GM19468 (cell line): Measurements from ENCODE around the gene DOCK6.

ENCODE experiments used
- ATAC-seq: cut with Tn5 transposase; IDR thresholded peaks from one replicate; pipeline ENCODE4 v1.9.1; 2021; ENCODE audit warnings: mild to moderate bottlenecking, moderate library complexity, moderate number of reproducible peaks; ENCODE audit not compliant: unreplicated experiment; ENCODE audit errors: extremely low read depth

Gene DOCK6

DNA sequence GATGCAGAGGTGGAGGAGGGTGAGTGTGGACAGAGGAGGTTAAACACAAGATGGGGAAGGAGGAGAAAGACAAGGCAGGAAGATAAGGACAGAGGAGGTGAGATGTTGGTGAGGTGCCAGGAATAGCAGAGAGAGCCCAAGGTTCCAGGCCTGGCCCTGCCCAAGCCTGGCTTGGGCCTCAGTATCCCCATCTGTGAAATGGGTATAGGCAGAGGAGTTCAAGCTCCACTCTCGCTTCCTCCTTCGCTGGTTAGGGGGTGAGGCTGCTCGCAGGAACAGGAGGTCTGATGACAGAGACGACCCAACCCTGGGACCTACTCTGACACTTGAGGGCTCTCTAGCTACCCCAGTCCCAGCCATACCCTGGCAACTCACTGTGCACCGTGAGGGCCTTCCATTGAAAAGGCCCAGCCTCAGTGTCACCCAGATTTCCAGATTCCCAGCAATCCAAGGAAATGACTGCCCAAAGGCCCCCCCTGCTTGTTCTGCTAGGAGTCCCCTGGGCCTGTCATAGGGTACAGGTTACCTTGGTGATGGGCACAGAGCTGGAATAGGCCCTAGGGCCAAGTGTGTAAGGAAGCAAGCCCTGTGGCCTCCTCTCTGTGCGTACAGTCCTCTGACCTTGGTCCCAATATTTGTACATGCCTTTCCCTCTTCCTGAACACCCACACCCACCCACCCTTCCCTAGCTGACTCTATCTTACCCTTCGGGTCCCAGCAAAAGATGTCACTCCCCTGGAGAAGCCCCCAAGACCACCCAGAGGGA lies 31.5 kb downstream of the DOCK6 start:
- no peak for ATAC-seq

DNA sequence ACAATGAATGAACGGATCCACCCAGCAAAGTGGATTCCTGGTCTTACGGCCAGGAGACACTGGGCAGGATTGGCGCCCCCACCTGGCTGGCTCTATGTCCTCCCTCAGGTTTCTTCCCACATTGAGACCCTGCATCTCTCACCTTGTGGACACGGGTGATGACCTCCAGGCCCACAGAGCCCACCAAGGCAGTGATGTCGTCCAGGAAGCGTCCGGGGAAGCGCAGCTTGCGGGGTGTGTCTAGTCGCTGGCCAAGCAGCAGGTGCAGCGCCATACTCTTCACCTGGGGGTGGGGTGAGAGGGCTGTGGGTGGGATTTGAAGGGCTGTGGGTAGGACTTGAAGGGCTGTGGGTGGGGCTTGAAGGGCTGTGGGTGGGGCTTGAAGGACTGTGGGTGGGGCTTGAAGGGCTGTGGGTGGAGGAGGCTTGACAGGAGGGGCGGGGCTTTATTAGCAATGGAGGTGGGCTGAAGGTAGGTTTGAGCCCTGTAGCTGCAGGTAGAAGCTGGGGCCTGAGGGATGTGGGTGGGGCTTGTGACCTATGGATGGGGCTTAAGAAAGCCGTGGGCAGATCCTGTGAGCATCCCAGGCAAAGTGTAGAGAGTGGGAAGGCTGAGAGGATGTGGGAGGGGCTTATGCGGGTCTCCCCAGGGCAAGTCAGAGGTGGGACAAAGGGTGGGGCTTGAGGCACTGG lies 35.0 kb downstream of the DOCK6 start:
- no peak for ATAC-seq

DNA sequence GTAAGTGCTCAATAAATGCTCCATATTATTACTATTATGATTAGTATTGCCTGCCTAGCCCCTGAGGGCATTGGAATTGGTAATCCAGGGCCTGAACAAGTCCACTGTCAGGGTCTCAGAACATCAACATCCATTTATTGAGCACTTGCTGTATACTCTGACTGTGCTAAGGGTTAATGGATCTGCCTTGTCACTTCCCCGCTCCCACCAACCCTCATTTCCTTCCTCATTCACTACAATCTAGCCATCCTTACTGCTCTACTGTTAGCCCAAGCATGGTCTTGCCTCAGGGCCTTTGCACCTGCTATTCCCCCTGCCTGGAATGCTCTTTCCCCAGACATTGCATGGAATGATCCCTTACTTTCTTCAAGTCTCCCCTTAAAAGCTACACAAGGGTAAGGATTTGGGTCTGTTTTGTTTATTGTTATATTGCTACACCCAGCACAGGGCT lies 35.6 kb downstream of the DOCK6 start:
- ATAC-seq: no peak

DNA sequence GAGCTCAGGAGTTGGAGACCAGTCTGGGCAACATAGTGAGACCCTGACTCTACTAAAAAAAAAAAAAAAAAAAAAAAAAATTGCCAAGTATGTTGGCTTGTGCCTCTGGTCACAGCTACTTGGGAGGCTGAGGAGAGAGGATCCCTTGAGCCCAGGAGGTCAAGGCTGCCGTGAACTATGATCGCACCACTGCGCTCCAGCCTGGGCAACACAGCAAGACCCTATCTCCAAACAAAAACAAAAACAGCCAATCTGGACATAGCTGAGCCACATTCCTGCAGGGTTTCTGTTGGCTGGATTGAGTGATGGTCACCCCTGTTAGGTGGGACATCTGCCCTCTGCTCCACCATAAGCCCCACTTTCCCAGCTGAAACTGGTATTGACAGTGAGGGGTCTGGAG lies 36.5 kb downstream of the DOCK6 start:
- ATAC-seq: no peak

DNA sequence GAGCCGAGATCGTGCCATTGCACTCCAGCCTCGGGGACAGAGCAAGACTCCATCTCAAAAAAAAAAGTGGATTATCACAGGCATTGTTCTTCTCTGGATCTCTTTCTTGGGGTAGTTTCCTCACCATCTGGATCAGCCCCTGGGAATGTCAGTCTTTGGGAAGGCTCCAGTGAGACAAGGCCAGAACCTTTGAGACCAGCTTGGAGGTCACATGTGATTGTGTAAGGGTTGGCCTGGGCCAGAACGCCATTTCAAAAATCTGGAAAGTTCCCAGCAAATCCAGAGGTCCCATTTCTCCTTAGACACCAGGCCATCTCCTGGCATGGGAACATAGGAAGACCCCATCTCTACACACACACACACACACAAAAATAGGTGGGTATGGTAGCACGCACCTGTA lies 37.2 kb downstream of the DOCK6 start:
- ATAC-seq: no peak

DNA sequence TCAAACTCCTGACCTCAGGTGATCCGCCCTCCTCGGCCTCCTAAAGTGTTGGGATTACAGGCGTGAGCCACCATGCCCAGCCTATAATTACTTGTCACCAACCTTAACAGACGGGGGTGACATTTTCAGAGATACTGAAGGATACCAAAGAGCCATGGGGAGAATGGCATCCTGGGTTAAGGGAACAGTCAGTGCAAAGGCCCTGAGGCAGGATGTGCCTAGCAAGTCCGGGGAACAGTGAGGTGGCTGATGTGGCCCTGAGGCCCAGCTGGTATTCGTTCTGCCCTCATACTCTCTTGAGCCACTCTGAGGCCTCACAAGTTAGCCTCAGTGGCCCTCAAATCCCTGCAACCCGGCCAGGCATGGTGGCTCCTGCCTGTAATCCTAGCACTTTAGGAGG lies 37.9 kb downstream of the DOCK6 start:
- ATAC-seq: no peak

DNA sequence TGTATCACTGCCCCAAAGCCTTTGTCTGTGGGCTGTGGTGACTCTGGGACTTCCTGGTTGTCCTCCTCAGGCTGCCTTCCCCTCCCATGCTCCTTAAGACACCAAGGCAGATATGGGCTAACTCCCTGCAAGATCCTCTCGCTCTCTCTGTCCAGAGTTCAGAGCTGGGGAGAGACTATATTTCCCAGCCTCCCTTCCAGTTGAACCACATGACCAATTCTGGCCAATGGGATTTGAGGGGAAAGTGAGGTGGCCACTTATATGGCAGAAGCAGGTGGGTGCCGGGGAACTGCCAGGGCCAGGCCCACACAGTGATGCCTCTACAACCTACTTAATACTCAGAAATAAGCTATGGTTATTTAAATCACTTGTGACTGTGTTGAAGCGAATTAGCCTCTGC lies 39.1 kb downstream of the DOCK6 start:
- no peak for ATAC-seq

DNA sequence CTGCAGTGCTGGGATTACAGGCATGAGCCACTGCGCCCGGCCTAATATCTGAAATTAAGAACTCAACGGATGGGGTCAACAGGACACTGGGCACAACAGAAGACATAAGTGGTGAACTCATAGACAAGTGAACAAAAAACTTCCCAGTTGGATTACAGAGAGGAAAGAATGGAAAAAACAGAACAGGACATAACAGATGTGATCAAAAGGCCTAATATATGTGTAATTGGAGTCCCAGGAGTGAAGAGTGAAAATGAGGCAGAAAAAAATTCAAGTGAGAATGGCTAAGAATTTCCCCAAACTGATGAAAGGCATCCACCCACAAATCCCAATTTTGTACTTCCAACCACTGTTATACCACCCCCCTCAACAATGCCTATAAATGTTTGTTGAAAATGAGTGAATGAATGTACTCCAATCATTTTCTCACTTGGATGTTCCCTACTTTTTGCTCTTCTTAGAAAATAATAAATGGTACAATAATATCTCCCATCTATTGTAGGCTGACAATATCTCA lies 41.2 kb downstream of the DOCK6 start:
- no peak for ATAC-seq

DNA sequence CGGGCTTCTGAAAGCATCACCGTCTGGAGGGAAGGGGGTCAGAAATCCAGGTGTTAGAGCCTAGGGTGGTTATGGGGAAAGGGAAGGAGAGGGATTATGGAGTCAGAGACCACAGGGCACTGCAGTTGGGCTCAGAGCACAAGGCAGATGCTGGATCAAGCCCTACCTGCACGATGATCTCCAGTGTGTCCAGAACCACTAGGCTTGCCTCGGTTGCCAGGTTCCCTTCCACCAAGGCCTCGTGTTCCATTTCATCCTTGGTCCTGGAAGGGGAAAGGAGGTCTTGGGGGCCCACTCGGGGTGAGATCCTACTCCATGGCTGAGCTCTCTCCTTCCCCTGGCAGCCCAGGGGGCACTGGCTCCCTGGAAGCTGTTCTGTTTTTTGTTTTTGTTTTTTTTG lies 47.9 kb downstream of the DOCK6 start:
- no peak for ATAC-seq

DNA sequence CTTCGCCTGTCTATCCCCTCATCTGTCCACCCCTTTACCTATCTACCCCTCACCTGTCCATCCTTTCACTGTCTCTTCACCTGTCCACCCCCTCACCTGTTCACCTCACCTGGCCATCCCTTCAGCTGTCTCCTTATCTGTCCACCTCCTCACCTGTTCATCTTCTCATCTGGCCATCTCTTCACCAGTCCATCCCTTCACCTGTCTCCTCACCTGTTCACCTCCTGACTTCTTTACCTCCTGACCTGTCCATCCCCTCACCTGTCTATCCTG lies 51.7 kb downstream of the DOCK6 start:
- no peak for ATAC-seq

DNA sequence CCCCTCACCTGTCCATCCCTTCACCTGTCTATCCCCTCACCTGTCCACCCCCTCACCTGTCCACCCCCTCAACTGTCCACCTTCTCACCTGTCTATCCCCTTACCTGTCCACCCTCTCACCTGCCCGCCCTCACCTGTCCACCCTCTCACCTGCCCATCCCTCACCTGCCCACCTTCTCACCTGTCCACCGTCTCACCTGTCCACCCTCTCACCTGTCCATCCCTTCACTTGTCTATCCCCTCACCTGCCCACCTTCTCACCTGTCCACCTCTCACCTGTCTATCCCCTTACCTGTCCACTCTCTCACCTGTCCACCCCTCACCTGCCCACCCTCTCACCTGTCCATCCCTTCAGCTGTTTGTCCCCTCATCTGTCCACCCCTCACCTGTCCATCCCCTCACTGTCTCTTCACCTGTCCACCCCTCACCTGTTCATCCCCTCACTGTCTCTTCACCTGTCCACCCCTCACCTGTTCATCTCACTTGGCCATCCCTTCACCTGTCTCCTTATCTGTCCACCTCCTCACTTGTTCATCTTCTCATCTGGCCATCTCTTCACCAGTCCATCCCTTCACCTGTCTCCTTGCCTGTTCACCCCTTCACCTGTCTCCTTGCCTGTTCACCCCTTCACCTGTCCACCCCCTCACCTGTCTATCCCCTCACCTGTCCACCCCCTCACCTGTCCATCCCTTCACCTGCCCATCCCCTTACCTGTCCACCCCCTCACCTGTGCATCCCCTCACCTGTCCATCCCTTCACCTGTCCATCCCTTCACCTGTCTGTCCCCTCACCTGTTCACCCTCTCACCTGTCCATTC lies 52.3 kb downstream of the DOCK6 start:
- ATAC-seq: no peak

DNA sequence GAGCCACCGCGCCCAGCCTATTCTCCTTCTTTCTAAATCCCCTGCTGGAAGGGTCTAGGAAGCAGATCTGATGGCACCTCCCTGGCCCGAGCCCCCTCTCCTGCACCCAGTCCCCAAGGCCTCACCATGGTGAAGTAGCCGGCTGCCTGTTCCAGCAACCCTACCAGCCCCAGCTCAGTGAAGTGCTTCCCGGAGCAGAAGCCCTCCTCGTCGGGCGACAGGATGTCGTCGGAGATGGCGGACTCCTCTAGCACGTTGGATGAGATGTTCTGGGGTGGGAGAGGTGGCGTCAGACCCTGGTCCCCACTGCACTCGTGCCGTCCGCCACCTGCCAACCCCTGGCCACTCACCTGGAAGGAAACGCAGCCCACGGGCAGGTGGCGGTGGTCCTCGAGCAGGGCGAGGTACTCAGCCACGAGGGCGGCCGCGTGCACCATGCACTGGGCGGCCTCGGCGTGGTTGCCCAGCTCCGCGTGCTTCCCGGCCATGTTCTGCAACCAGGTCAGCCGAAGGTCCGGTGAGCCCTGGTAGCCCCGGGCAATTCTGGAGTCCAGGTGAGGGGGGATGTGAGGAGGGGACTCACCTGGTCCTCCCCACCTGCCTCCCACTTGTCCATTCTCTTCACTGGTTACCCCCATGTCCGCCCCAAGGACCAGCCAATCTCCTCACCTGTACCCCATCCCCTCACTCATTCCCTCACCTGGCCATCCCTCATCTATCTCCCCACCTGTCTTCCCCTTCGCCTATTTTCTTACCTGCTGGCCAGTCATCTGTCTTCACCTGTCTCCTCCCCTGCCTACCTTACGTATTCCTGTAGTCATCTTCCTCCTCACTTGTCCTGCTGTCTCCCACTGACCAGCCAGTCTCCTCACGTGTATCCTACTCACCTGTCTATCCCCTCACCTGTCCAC lies 53.5 kb downstream of the DOCK6 start:
- no peak for ATAC-seq

DNA sequence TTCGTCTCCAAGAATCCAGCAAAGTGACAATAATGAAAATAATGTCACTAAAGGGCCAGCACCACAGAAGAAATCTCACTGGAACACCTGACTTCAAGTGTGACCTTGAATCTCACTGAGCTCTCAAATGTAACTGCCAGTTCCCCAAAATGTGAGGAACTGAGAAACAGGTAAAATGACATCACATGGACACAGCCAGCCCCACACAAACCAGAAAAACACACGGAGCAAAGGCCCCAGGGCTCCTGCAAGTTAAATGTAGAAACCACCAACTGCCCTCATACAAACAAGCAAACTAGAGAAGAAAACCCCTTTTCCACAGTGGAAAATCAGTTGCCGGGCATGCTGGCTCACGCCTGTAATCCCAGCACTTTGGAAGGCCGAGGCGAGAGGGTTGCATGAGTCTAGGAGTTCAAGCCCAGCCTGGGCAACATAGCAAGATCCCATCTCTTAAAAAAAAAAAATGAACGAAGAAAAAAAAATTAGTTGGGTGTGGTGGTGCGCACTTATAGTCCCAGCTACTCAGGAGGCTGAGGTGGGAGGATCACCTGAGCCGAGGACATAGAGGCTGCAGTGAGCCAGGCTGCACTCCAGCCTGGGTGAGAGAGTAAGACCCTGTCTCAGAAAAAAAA lies 56.3 kb downstream of the DOCK6 start:
- no peak for ATAC-seq

DNA sequence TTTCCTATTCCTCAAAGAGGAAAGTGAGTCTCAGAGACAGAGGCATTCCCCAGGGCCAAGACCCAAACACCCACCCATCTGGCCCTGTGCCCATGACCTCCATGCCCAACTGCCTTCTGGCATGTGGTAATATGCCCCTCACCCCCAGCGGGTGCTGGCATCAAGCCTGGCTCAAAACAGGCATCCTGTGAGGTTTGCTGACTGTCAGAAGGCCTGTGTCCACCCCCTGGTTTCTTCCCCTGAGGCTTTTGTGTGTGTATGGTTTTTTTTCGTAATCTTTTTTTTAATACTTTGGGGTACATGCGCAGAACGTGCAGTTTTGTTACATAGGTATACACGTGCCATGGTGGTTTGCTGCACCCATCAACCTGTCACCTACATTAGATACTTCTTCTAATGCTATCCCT lies 57.4 kb downstream of the DOCK6 start:
- no peak for ATAC-seq

DNA sequence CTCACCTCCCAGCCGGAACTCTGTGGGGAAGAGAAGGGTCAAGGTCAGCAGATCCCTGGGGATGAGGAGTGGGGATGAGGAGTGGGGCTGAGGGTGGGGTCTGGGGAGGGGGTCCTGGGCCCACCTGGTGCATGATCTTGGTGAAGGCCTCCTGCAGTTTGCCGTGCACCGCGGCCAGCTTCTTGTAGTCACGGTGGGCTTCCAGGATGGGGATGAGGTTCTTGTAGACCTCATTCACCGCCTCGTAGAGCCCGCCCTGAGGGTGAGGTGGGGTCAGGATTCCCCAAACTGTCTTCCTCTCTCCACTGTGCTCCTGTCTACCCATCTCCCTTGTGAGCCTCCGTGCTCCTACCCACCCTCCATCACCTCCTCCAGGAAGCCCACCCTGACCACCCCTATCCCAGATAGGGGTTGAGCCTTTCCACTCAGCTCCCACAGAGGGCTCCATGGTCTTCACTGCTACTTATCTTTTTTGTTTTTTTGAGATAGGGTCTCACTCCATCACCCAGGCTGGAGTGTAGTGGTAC lies 58.2 kb downstream of the DOCK6 start:
- ATAC-seq: no peak

DNA sequence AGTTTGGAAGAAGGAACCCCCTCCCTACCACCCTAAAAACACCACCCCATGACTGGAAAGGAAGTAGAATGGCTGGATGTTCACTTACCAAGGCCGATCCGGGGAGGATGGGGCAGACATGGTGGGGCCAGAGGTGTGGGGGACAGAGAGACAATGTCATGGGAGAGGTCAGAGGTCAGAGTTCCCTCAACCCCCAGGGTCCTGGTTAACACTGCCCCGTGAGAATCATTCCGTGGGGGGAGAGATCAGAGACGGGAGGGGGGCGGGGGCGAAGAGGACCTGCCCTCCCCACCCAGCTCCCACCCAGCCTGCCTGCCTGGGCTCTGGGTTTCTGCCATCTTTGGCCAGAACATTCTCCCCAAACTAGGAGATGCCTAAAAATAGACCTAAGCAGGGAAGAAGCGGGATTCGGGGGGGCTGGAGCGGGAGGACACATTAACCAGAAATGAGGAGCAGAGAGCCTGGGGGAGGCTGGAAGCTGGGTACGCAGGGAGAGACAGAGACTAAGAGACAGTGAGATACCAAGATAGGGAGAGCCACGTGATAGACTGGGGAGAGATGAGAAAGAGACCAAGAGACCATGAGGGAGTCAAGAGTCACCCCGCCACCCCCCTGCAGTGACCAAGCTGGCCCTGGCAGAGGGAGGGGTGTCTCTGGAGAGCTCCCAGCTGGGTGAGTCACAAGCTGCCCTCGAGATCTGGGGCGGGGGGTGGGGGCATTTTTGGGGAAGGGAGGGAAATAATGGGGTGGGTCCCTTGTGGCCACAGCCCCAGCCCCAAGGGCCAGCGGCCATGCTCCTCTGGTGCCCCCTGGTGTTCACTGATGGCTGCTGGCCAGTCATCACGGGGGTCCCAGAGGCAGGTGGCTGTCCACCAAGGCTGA lies 58.9 kb downstream of the DOCK6 start:
- no peak for ATAC-seq

DNA sequence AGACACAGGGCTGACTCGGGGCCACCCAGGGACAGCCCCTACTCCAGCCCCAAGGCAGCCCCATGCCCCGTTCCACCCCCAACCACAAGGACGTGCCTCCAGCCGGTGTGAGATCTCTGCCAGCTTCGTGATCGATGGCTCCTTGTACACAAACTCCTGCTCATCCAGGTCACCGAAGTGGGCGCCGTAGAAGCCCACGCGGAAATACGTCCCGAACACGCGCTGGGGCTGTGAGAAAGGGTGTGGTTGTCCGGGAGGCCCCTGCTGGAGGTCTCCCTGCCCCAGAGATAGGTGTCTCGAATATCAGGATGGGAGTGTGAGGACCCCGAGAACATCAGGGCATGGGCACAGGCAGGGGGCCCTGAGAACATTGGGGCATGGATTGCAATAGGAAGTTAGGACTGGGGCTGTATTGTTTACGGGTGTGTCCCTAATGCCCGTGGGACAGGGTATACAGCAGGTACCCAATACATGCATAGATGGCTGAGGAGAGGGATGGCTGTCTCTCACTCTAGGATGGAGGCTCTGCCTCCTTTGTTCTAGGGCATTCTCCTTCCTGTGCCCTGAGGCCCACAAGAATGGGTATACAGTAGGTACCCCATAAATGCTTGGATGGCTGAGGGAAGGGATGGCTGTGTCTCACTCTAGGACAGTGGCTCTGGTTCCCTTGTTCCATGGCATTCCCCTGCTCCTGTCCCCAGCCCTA lies 59.7 kb downstream of the DOCK6 start:
- ATAC-seq: no peak

DNA sequence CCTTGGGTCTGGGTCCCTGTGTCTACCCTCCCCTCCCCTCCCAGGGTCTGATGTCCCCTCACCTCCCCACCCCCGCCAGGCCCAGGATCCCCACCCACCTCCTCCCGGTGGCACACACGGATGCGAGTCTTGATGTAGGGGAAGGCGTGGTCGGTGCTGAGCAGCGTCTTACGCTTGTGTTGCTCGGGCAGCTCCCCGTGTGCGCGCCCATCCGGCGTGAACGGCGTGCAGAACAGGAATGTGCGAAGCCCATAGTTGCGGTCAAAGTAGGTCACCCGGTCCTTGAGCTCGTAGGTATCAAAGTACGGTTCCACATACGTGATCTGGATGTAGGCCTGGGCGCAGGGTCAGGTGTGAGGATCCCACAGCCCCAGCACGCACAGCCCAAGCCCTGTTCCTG lies 60.5 kb downstream of the DOCK6 start:
- no peak for ATAC-seq
